GM23338 (cell line): Measurements from ENCODE around the gene LCN10.
A peak's percentile ranks its signal among the peaks of the same experiment; 100 is the strongest.

Source experiments
- CREB1 ChIP-seq: fragments of 250-450 bp; sonication (Bioruptor Pico); IDR thresholded peaks from 2 replicates; pipeline ENCODE4 v1.5.0; 2020; ENCODE audit warnings: low read depth, mild to moderate bottlenecking, moderate library complexity
- CTCF ChIP-seq, 2 experiments: fragments of 200-600 bp in 1 of 2; sonication (generic) in 1 of 2; conservative IDR thresholded peaks; 2 replicates each; pipeline versions ENCODE4 v1.5.1 to v1.6.1; 2016 to 2017; ENCODE audit warnings: antibody characterized with exemption in 2 of 2, low read depth in 2 of 2, mild to moderate bottlenecking in 2 of 2, moderate library complexity in 1 of 2
- EZH2 ChIP-seq: fragments of 200-600 bp; sonication (generic); IDR thresholded peaks from one replicate; pipeline ENCODE4 v1.8.0; 2017; ENCODE audit warnings: antibody characterized with exemption, mild to moderate bottlenecking, low read depth; ENCODE audit not compliant: unreplicated experiment
- EZH2phosphoT487 ChIP-seq: fragments of 200-600 bp; sonication (generic); IDR thresholded peaks from one replicate; pipeline ENCODE4 v1.8.1; 2018; ENCODE audit warnings: antibody characterized with exemption; ENCODE audit not compliant: unreplicated experiment
- JUNB ChIP-seq: IDR thresholded peaks from one replicate; pipeline ENCODE4 v1.6.1; 2016; ENCODE audit warnings: antibody characterized with exemption; ENCODE audit not compliant: unreplicated experiment
- NANOG ChIP-seq: IDR thresholded peaks from 2 replicates; pipeline ENCODE4 v1.6.1; 2016; ENCODE audit warnings: antibody characterized with exemption, borderline replicate concordance
- POLR2AphosphoS5 ChIP-seq: IDR thresholded peaks from 2 replicates; pipeline ENCODE4 v1.6.1; 2016; ENCODE audit warnings: antibody characterized with exemption, low read depth
- REST ChIP-seq: IDR thresholded peaks from one replicate; pipeline ENCODE4 v1.6.1; 2018; ENCODE audit warnings: antibody characterized with exemption; ENCODE audit not compliant: unreplicated experiment
- STAT1 ChIP-seq: IDR thresholded peaks from one replicate; pipeline ENCODE4 v1.6.1; 2016; ENCODE audit warnings: antibody characterized with exemption; ENCODE audit not compliant: unreplicated experiment
- ZNF331 ChIP-seq: fragments of 250-450 bp; sonication (Bioruptor Pico); IDR thresholded peaks from 2 replicates; pipeline ENCODE4 v1.5.0; 2020; ENCODE audit warnings: low read depth, mild to moderate bottlenecking, moderate library complexity

DNA sequence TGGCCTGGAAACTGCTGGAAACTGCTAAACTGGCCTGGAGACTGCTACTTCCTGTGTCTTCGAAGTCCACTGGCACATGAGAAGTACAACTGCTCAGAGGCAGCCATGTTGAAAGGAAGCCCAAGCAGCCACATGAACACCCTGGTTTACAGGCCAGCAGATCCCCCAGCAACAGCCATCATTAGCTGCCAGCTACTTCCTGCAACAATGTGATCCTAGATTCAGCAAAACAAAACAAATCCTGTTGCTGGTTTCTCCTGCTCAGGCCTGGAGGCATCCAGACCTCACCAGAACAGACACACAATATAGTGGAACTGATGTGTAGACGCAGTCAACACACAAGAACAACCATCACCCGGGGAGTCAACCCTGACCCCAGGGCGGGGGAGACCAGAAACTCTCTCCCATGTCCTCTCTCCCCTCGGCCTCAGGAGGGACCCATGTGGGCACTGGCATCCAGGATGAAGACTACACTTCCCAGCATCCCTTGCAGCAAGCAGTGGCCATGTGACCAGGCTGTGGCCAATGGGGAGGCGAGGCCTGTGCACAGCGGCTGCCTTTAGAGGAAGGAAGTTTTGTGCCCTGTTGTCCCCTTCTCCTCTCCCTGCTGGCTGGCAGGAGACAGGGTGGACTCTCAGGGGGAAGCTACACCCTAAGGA is 30.8 kb upstream of the LCN10 start:
- no peak for TF ChIP-seq CTCF (conservative IDR thresholded peaks at IDR 0.05; ENCODE audit: low read depth in 2 of 2)
- 0 out of 2 replicates have a peak, but pooled peaks have one; percentile 31 for TF ChIP-seq POLR2AphosphoS5
- TF ChIP-seq REST = no peak
- TF ChIP-seq NANOG = no peak
- no peak for TF ChIP-seq JUNB
- TF ChIP-seq EZH2 = no peak
- TF ChIP-seq ZNF331 (CRISPR knock-in tag) = no peak
- TF ChIP-seq EZH2phosphoT487 = no peak
- no peak for TF ChIP-seq CREB1 (CRISPR knock-in tag)
- TF ChIP-seq STAT1 = no peak
